Peyer's patch (tissue), 4 donors: ENCODE data around the gene B4GALT5. TPM values are rescaled to one million over a fixed set of nuclear protein-coding genes. Genes with fewer than 3 reads are reported as not detected.
A peak's percentile ranks its signal among the peaks of the same experiment; 100 is the strongest.

Experiments used
- DNase-seq, 3 donors: peaks; one replicate each; pipeline ENCODE4 v3.0.0-alpha.2; 2017 to 2019
- H3K27ac ChIP-seq, 4 donors: fragments of 200-600 bp; sonication (generic); one replicate each; pipeline ENCODE4 v1.5.1; 2016 to 2019
- H3K27me3 ChIP-seq, 2 donors: fragments of 200-600 bp; sonication (generic); one replicate each; pipeline ENCODE4 v1.5.1; 2019
- H3K36me3 ChIP-seq, 3 donors: fragments of 200-600 bp; sonication (generic); one replicate each; pipeline ENCODE4 v1.5.1; 2016 to 2019
- H3K4me1 ChIP-seq, 4 donors: fragments of 200-600 bp; sonication (generic); one replicate each; pipeline ENCODE4 v1.5.1; 2016 to 2019
- H3K4me3 ChIP-seq, 4 donors: fragments of 200-600 bp; sonication (generic); 1 replicate in 3 of 4; 2 replicates in 1 of 4; pipeline ENCODE4 v1.5.1; 2016 to 2019; ENCODE audit warnings: mild to moderate bottlenecking in 1 of 4
- H3K9me3 ChIP-seq, 4 donors: fragments of 200-600 bp; sonication (generic); one replicate each; pipeline ENCODE4 v1.5.1; 2016 to 2019; ENCODE audit warnings: mild to moderate bottlenecking in 1 of 4
- POLR2A ChIP-seq, 2 donors: fragments of 450-650 bp; IDR thresholded peaks; one replicate each; pipeline ENCODE4 v1.5.1; 2017; ENCODE audit warnings: antibody characterized with exemption in 2 of 2, mild to moderate bottlenecking in 2 of 2, moderate library complexity in 2 of 2
- total RNA-seq, 4 donors: library from RNA; depleted of rRNA; stranded (reverse); fragments of >200 nt; gene quantifications; one replicate each; pipeline ENCODE4 v1.1.0, GENCODE V29; 2016
- TF ChIP-seq, protein P1 (sequence below), 6 experiments: fragments of 450-650 bp in 4 of 6; fragments of 200-600 bp in 2 of 6; sonication (generic) in 1 of 6; IDR thresholded peaks; one replicate each; pipeline ENCODE4 v1.5.1; 2017 to 2019; ENCODE audit warnings: antibody characterized with exemption in 6 of 6, mild to moderate bottlenecking in 3 of 6, moderate library complexity in 1 of 6

B4GALT5 gene
- total RNA-seq, 4 donors from 2014 or later: 8.3 to 24.5 (median 19.3) TPM

DNA sequence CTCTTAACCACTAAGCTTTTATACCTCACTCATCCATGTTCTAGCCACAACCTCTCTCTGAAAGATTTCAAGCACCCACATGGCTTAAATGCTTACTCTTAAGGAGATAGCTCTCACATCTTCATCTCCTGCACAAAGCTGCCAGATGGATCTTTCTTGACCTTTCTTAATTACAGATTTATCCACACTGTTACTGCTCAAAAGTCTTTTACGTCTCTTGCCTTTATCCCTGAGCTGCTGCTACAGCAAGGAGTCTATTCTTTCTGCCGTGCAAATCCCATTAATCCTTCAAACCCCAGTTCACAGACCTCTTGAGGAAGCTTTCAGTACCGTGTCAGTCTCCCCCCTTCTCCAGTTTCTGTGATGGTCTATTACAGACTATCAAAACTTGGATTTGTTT lies 54.6 kb downstream of the B4GALT5 start:
- no peak overlapping the region for H3K4me3 ChIP-seq
- DNase-seq: no peak
- H3K27me3 ChIP-seq: no peaks in the 10 kb centered on the region
- H3K36me3 ChIP-seq: peaks cover 0 to 23% (median 0%) of the 10 kb centered on the region in 3 donors
- TF ChIP-seq POLR2A (IDR thresholded peaks at IDR 0.05): no peak
- TF ChIP-seq, protein P1, sequence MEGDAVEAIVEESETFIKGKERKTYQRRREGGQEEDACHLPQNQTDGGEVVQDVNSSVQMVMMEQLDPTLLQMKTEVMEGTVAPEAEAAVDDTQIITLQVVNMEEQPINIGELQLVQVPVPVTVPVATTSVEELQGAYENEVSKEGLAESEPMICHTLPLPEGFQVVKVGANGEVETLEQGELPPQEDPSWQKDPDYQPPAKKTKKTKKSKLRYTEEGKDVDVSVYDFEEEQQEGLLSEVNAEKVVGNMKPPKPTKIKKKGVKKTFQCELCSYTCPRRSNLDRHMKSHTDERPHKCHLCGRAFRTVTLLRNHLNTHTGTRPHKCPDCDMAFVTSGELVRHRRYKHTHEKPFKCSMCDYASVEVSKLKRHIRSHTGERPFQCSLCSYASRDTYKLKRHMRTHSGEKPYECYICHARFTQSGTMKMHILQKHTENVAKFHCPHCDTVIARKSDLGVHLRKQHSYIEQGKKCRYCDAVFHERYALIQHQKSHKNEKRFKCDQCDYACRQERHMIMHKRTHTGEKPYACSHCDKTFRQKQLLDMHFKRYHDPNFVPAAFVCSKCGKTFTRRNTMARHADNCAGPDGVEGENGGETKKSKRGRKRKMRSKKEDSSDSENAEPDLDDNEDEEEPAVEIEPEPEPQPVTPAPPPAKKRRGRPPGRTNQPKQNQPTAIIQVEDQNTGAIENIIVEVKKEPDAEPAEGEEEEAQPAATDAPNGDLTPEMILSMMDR (IDR thresholded peaks at IDR 0.05): no peak
- no peaks in the 10 kb centered on the region for H3K9me3 ChIP-seq
- H3K27ac ChIP-seq: peak overlapping the region in 1 of 4 donors; percentile 9
- peaks cover 0 to 32% (median 0%) of the 10 kb centered on the region in 4 donors for H3K4me1 ChIP-seq

DNA sequence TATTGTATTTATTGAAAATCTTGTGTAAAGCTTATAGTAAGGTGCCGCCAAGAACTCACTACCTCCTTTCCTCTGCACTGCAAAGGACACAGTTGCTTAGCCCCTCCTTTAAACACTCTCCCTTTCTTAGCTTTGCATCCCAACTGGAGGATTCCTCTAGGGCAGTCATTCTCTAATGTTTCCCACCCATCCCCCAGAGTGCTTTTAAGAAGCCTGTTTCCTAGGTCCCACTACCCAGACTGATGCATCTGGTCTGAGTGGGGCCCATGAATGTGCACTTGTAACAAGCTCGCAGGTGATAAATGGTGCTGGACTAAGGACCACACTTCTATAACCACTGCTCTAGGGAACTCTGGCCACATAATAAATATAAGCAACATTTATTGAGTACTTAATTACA lies 55.2 kb downstream of the B4GALT5 start:
- H3K36me3 ChIP-seq: peaks cover 0 to 28% (median 0%) of the 10 kb centered on the region in 3 donors
- H3K4me1 ChIP-seq: peaks cover 0 to 32% (median 0%) of the 10 kb centered on the region in 4 donors
- no peak for DNase-seq
- H3K9me3 ChIP-seq: no peaks in the 10 kb centered on the region
- peak overlapping the region in 1 of 4 donors; percentile 9 for H3K27ac ChIP-seq
- no peaks in the 10 kb centered on the region for H3K27me3 ChIP-seq
- no peak for TF ChIP-seq POLR2A (IDR thresholded peaks at IDR 0.05)
- TF ChIP-seq, protein P1 (IDR thresholded peaks at IDR 0.05): no peak
- no peak overlapping the region for H3K4me3 ChIP-seq

DNA sequence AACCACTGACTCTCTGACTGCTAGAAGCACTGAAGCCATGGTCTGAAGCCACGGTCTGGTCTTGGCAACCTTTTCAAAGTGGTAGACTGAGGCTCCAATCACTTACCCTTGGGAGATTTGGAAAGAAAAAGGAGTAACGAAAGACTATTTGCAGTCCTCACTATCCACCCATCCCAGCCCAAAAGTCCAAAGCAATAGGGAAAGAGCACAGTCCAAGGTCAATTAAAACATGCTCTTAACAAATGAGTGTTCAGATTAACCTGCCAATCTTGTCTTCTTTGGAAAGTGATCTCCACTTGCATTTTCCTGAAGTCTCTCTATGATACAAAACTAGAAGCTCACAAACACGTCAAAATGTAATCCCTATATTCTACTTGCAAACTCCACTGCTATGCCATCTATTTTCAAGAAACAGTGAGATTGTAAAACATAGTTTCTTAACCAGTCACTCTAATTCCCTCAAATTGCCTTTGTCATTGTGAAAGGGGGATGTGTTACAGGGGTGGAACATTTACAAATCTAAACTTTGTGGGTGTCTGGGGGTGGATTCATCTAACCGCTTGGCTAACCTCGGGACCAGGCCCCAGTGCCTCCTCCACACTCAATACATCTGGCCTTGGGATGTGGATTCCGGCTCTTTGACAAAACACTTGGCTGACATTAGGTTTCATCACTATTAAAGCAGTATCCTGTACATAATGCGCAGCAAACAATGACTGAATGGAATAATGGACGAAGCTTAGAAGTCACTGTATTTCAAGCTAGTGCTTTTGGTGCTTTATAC lies 56.4 kb downstream of the B4GALT5 start:
- Histone ChIP-seq H3K27me3 (no peaks in the 10 kb centered on the region), H3K36me3 (peaks cover 0 to 40% (median 0%) of the 10 kb centered on the region in 3 donors), H3K9me3 (no peaks in the 10 kb centered on the region), H3K4me3 (no peak overlapping the region), H3K27ac (no peak overlapping the region), H3K4me1 (peaks cover 0 to 32% (median 0%) of the 10 kb centered on the region in 4 donors)
- TF ChIP-seq POLR2A (IDR thresholded peaks at IDR 0.05): no peak
- TF ChIP-seq, protein P1 (IDR thresholded peaks at IDR 0.05): no peak
- DNase-seq: no peak

DNA sequence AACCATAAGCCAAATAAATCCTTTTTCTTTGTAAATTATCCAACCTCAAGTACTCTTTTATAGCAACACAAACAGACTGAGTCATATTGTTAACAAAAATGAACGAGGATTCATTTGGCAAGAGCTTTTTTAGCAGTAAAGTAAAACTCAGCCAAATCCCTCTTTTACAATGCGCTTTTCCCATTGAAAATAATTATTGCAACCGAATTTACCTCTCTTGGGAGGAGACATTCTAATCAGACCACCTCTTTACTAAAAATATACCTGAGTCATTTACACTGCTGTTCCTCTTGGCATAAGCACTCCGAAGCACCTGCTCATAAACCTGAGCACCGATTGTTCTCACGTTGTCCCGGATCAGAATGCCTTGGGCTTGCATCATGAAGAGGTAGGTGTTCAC lies 57.4 kb downstream of the B4GALT5 start:
- Histone ChIP-seq H3K27me3 (no peaks in the 10 kb centered on the region), H3K4me1 (peaks cover 0 to 32% (median 0%) of the 10 kb centered on the region in 4 donors), H3K36me3 (peaks cover 0 to 47% (median 0%) of the 10 kb centered on the region in 3 donors), H3K27ac (no peak overlapping the region), H3K4me3 (no peak overlapping the region), H3K9me3 (no peaks in the 10 kb centered on the region)
- no peak for DNase-seq
- no peak for TF ChIP-seq POLR2A (IDR thresholded peaks at IDR 0.05)
- TF ChIP-seq, protein P1 (IDR thresholded peaks at IDR 0.05): no peak

DNA sequence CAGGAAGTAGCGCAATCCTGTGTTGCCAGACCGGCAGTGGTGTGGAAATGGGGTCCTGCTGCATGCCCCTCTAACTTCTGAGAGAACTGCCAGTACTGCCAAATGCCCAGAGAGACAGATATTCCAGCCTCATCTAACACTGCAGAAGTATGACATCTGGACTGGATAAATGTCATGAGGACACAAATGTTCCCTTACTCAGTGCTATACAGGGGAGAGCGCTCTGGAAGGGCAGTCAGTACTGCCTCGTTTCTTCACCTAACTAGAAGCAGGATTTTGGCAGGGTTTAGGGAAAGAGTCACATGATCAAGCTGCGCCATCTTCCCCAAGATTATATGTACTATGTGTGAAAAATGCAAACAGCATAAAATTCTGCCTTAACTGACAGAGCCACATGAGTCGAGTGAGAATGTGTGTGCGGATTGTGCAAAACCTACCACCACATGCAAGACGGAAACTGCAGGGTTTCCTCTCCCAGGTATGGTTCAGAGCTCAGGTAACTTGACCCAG lies 59.7 kb downstream of the B4GALT5 start:
- H3K36me3 ChIP-seq: peaks cover 0 to 54% (median 0%) of the 10 kb centered on the region in 3 donors
- no peak overlapping the region for H3K4me3 ChIP-seq
- H3K4me1 ChIP-seq: peaks cover 0 to 28% (median 0%) of the 10 kb centered on the region in 4 donors
- TF ChIP-seq POLR2A (IDR thresholded peaks at IDR 0.05): no peak
- TF ChIP-seq, protein P1 (IDR thresholded peaks at IDR 0.05): no peak
- no peaks in the 10 kb centered on the region for H3K27me3 ChIP-seq
- DNase-seq: no peak
- H3K9me3 ChIP-seq: no peaks in the 10 kb centered on the region
- no peak overlapping the region for H3K27ac ChIP-seq
